GM19467 (cell line): ENCODE measurements around the gene ACTC1.

Experiments
- ATAC-seq: cut with Tn5 transposase; IDR thresholded peaks from one replicate; pipeline ENCODE4 v1.9.1; 2021; ENCODE audit warnings: mild to moderate bottlenecking, moderate library complexity; ENCODE audit not compliant: unreplicated experiment

ACTC1 gene

GRCh38 chr15:34759992-34760391 lies 35.4 kb downstream of the ACTC1 start:
- ATAC-seq, result no peak

- no peak for ATAC-seq
Observed at GRCh38 chr15:34759347-34759746, 36.0 kb downstream of the ACTC1 start.

- no peak for ATAC-seq
Observed at GRCh38 chr15:34757262-34757661, 38.1 kb downstream of the ACTC1 start.

- ATAC-seq, result no peak
Observed at GRCh38 chr15:34755419-34755773, 40.0 kb downstream of the ACTC1 start.

- ATAC-seq, result no peak
Observed at GRCh38 chr15:34754674-34755418, 40.5 kb downstream of the ACTC1 start, which contains the start of gene GJD2. Gene GJD2, minus strand, starts transcription at chr15:34754998. Its CDS starts 510 bp downstream, at chr15:34754488.

DNA sequence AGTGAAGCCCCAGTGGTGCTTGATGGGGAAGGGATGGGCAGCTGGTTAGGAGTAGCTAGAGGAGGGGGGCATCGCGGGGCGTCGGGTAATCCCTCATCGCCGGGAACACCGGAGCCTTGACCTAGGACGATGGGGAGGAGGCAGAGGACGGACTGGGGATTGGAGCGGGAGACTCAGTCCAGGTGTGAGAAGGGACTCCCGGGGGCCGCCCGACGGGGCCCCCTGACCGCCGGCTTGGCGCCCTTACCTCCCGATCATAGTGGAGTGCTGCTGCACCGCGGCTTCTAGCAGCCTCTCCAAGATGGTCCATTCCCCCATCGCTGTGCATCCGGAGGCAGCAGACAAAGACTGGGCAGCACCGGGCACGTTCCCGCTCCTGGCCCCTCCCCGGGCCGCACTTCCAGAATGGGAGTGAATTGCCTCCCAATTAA lies 41.2 kb downstream of the ACTC1 start:
- ATAC-seq, result no peak

- no peak for ATAC-seq
Observed at GRCh38 chr15:34753236-34753894, 42.0 kb downstream of the ACTC1 start.

GRCh38 chr15:34749691-34750090 lies 45.7 kb downstream of the ACTC1 start:
- no peak for ATAC-seq
